K562 (cell line): Measurements from ENCODE around the gene CMTR1.

Experiments
- ATF1 ChIP-seq, 2 experiments: fragments of 450-650 bp in 1 of 2; IDR thresholded peaks; 2 replicates each; pipeline ENCODE4 v1.6.1; 2016; ENCODE audit warnings: missing compliant biosample characterization in 1 of 2, missing genetic modification characterization in 1 of 2
- BCLAF1 ChIP-seq, 2 experiments: fragments of 450-650 bp in 1 of 2; IDR thresholded peaks; 2 replicates each; pipeline ENCODE4 v1.6.1; 2011 to 2017; ENCODE audit warnings: low read depth in 2 of 2, antibody characterized with exemption in 1 of 2, borderline replicate concordance in 1 of 2, low read length in 1 of 2, mild to moderate bottlenecking in 1 of 2, mixed read lengths in 1 of 2; ENCODE audit not compliant: control insufficient read depth in 1 of 2
- BRD4 ChIP-seq: fragments of 200-600 bp; sonication (generic); IDR thresholded peaks from 2 replicates; pipeline ENCODE4 v1.6.1; 2017; ENCODE audit warnings: inconsistent platforms
- CREB5 ChIP-seq: fragments of 250-450 bp; sonication (Bioruptor Pico); IDR thresholded peaks from 2 replicates; pipeline ENCODE4 v1.5.0; 2020; ENCODE audit warnings: mild to moderate bottlenecking
- HDAC3 ChIP-seq: fragments of 450-650 bp; IDR thresholded peaks from 2 replicates; pipeline ENCODE4 v1.6.1; 2018; ENCODE audit warnings: borderline replicate concordance, mild to moderate bottlenecking, moderate library complexity; ENCODE audit not compliant: partially characterized antibody
- TAF15 ChIP-seq: fragments of 200-400 bp; formaldehyde crosslinking; IDR thresholded peaks from 2 replicates; pipeline ENCODE4 v1.6.1; 2017; ENCODE audit warnings: mild to moderate bottlenecking, low read depth, low read length, moderate library complexity
- U2AF1 ChIP-seq: fragments of 200-400 bp; formaldehyde crosslinking; optimal IDR thresholded peaks from 2 replicates; pipeline ENCODE3; 2017; ENCODE audit warnings: mild to moderate bottlenecking, low read depth, low read length, moderate library complexity
- ZNF143 ChIP-seq: sonication (generic); formaldehyde crosslinking; IDR thresholded peaks from 2 replicates; pipeline ENCODE4 v1.9.0; 2022; ENCODE audit warnings: mild to moderate bottlenecking, missing genetic modification reagents
- ZNF274 ChIP-seq: IDR thresholded peaks from 2 replicates; pipeline ENCODE4 v1.6.1; 2011; ENCODE audit warnings: low read depth, mild to moderate bottlenecking, low read length, moderate library complexity, borderline replicate concordance
- TF ChIP-seq, protein P1 (sequence below), 3 experiments: IDR thresholded peaks in 2 of 3; conservative IDR thresholded peaks in 1 of 3; 2 replicates each; pipeline ENCODE4 v1.5.1; 2011 to 2012; ENCODE audit warnings: low read length in 3 of 3, mild to moderate bottlenecking in 3 of 3, control low read depth in 2 of 3, improper control_type of control experiment in 1 of 3, inconsistent platforms in 1 of 3, low read depth in 1 of 3, mixed read lengths in 1 of 3, moderate library complexity in 1 of 3; ENCODE audit not compliant: insufficient read depth in 2 of 3

DNA sequence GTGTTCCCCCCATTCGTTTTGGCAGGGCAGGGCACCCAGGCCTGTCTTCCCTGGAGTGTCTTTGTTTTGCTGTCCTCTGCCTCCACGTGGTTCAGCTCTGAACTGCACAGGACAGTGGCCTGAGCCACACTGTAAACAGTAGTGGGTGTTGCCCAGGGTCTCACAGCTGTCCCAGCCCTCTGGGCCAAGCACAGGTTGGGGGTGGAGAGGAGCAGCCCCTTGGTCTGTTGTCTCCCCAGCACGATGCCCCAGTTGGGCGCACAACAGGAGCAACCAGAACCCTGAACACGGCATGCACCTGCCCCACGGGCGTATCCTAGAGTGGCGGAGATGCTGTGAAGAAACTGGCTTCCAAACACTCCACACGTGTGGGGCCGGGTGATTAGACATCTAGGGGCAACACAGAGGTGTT, 52.3 kb downstream of the CMTR1 start:
- TF ChIP-seq, protein P1, sequence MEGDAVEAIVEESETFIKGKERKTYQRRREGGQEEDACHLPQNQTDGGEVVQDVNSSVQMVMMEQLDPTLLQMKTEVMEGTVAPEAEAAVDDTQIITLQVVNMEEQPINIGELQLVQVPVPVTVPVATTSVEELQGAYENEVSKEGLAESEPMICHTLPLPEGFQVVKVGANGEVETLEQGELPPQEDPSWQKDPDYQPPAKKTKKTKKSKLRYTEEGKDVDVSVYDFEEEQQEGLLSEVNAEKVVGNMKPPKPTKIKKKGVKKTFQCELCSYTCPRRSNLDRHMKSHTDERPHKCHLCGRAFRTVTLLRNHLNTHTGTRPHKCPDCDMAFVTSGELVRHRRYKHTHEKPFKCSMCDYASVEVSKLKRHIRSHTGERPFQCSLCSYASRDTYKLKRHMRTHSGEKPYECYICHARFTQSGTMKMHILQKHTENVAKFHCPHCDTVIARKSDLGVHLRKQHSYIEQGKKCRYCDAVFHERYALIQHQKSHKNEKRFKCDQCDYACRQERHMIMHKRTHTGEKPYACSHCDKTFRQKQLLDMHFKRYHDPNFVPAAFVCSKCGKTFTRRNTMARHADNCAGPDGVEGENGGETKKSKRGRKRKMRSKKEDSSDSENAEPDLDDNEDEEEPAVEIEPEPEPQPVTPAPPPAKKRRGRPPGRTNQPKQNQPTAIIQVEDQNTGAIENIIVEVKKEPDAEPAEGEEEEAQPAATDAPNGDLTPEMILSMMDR (IDR thresholded peaks at IDR 0.05 in 2 of 3, conservative IDR thresholded peaks at IDR 0.05 in 1 of 3; ENCODE audit: insufficient read depth in 2 of 3, low read depth in 1 of 3, low read length in 3 of 3): peak; percentile 56 to 75 (median 70)
- no peak for TF ChIP-seq BCLAF1 (IDR thresholded peaks at IDR 0.05; ENCODE audit: borderline replicate concordance in 1 of 2, control insufficient read depth in 1 of 2, low read depth in 2 of 2, low read length in 1 of 2)
- TF ChIP-seq ZNF274: no peak
- TF ChIP-seq BRD4: no peak
- no peak for TF ChIP-seq ATF1 (CRISPR knock-in tag; IDR thresholded peaks at IDR 0.05)
- TF ChIP-seq ATF1 (tag; IDR thresholded peaks at IDR 0.05): no peak
- TF ChIP-seq TAF15: no peak
- no peak for TF ChIP-seq U2AF1
- TF ChIP-seq HDAC3: no peak
- TF ChIP-seq CREB5 (CRISPR knock-in tag): no peak
- TF ChIP-seq ZNF143 (CRISPR knock-in tag): no peak
